OCI-LY3 (cell line): ENCODE measurements around the gene PAGE2B.

Source experiments
- CTCF ChIP-seq: fragments of 200-600, 300-600 bp; sonication (generic); IDR thresholded peaks from 2 replicates; pipeline ENCODE4 v1.5.1; 2014; ENCODE audit warnings: antibody characterized with exemption, low read length, low read depth
- EZH2phosphoT487 ChIP-seq: fragments of 200-600 bp; shearing (Covaris generic); IDR thresholded peaks from 2 replicates; pipeline ENCODE4 v1.6.1; 2018; ENCODE audit warnings: antibody characterized with exemption, mixed run types, low read depth

GRCh38 chrX:55123900-55124299 is 49.1 kb downstream of the PAGE2B start:
- TF ChIP-seq CTCF (no peak), EZH2phosphoT487 (no peak)
